Upper lobe of right lung (tissue), 1 donor: ENCODE measurements around the gene ERLIN1. TPM values are rescaled to one million over a fixed set of nuclear protein-coding genes. Genes with fewer than 3 reads are reported as not detected.

Source experiments
- ATAC-seq: fragments of 200-7000 bp; cut with Tn5 transposase; one replicate; pipeline ENCODE4 v1.9.1; 2020; ENCODE audit warnings: mild to moderate bottlenecking, moderate library complexity
- DNase-seq: peaks from one replicate; pipeline ENCODE4 v3.0.0-alpha.2; 2020
- H3K27ac ChIP-seq: fragments of 200-600 bp; one replicate; pipeline ENCODE4 v1.8.0; 2022
- H3K27me3 ChIP-seq: fragments of 200-600 bp; one replicate; pipeline ENCODE4 v1.8.0; 2022; ENCODE audit warnings: mild to moderate bottlenecking
- H3K36me3 ChIP-seq: fragments of 200-600 bp; one replicate; pipeline ENCODE4 v1.8.0; 2022
- H3K4me1 ChIP-seq: fragments of 200-600 bp; one replicate; pipeline ENCODE4 v1.8.0; 2022
- H3K4me3 ChIP-seq: fragments of 200-600 bp; one replicate; pipeline ENCODE4 v1.8.0; 2022; ENCODE audit warnings: mild to moderate bottlenecking
- H3K9me3 ChIP-seq: fragments of 200-600 bp; one replicate; pipeline ENCODE4 v1.8.0; 2022
- CTCF ChIP-seq: fragments of 200-600 bp; IDR thresholded peaks from one replicate; pipeline ENCODE4 v1.8.0; 2022; ENCODE audit warnings: antibody characterized with exemption
- intact Hi-C: fragments of 100-400 bp; cut with DNase I; formaldehyde crosslinking; loops from one replicate; pipeline ENCODE4 v1.11.0; 2022
- total RNA-seq: library from RNA; stranded (reverse); fragmentation: NEBNext Ultra II Directional; extraction: Animal tissue kit (Norgen Biotek cat#: 25700); gene quantifications from one replicate; pipeline ENCODE4 v1.2.1, GENCODE V29; 2021
- donor health status: DM: no; HTN: yes; CAD: no; lungs with severe emphysema.

The ERLIN1 gene
- total RNA-seq, 1 donor from 2014 or later = 24.3 TPM

DNA sequence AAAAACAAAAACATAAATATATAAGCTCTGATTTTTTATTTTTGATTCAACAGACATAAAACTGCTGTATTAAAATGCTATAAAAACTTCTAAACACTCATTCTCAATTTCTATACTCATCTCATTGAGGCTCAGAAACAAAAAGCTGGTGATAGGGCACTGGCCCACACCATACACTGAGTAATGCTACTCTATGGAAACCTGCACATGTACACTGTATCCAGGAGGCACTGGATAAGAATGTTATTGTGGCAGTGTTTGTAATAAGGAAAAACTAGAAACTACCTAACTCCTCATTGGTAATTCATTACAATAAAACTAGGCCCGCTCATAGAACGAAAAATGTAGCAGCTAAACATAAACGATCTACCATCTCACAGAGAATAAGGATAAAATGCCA is 23.1 kb downstream of the ERLIN1 start:
- intact Hi-C loops = no loop called here
- no peak for TF ChIP-seq CTCF

DNA sequence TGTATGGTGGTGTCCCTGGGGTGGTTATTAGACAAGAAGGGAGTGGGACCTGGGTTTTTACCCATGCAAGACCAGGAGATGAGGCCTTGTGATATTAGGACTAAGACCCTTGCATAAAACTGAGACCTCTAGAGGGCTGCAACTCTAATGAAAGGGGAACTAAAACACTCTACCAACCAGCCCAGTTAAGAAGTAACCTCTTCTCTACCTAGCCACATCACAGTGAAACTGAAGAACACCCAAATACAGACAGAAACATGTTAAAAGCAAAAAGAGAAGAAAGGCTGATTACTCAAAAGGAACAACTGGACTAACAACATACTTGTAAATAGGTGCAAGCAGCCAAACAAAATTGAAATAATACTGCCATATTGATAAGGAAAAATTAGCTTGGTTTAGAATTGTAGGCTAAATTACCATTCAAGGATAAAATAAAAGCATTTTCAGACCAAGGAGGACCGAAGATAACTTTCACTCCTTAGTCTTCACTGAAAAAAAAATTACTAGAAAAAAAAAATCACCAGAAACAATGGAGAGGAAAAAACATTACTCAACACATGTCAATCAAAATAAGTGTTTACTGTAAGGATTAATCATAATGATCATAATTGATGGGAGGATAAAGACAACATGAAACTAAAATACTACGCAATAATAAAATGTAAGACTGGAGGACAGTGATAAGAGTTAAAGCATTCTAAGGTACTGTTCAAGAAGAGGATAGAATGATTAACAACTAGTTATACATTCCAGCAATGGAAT is 27.6 kb downstream of the ERLIN1 start:
- intact Hi-C loops = no loop called here
- no peak overlapping the region for H3K4me3 ChIP-seq
- no peak for TF ChIP-seq CTCF
- no peak overlapping the region for H3K27ac ChIP-seq
- no peaks in the 10 kb centered on the region for H3K9me3 ChIP-seq
- H3K27me3 ChIP-seq = no peaks in the 10 kb centered on the region
- H3K4me1 ChIP-seq = no peaks in the 10 kb centered on the region
- DNase-seq (no peak), ATAC-seq (no peak)
- H3K36me3 ChIP-seq = peaks cover 63% of the 10 kb centered on the region

More for the DNA sequence above, 23.1 kb downstream of the ERLIN1 start:
- DNase-seq = no peak
- no peak overlapping the region for H3K4me3 ChIP-seq
- H3K9me3 ChIP-seq = no peaks in the 10 kb centered on the region
- H3K27me3 ChIP-seq = no peaks in the 10 kb centered on the region
- peaks cover 39% of the 10 kb centered on the region for H3K36me3 ChIP-seq
- peaks cover 5% of the 10 kb centered on the region for H3K4me1 ChIP-seq
- H3K27ac ChIP-seq = no peak overlapping the region
- no peak for ATAC-seq

DNA sequence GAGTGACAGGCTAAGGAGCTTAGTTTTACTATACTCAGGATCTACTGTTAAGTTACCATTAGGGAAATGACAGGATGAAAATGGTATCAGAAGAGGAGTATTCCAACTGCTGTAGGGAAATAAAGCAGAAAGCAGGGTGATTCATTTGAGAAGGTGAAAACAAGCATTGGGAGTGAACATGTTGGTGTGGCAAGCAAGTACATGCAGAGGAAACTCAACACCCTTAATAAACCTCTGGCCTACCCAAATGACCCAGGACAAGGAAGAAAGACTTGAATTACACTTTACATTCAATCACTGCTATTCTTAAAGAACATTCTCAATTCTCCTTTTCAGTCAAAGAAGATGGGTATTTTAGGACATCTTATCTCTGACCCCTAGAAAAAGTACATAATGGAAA is 28.7 kb downstream of the ERLIN1 start:
- Histone ChIP-seq H3K9me3 (no peaks in the 10 kb centered on the region), H3K36me3 (peaks cover 63% of the 10 kb centered on the region), H3K4me3 (no peak overlapping the region), H3K4me1 (no peaks in the 10 kb centered on the region), H3K27me3 (no peaks in the 10 kb centered on the region), H3K27ac (no peak overlapping the region)
- DNase-seq (no peak), ATAC-seq (no peak)
- intact Hi-C loops = no loop called here
- no peak for TF ChIP-seq CTCF

DNA sequence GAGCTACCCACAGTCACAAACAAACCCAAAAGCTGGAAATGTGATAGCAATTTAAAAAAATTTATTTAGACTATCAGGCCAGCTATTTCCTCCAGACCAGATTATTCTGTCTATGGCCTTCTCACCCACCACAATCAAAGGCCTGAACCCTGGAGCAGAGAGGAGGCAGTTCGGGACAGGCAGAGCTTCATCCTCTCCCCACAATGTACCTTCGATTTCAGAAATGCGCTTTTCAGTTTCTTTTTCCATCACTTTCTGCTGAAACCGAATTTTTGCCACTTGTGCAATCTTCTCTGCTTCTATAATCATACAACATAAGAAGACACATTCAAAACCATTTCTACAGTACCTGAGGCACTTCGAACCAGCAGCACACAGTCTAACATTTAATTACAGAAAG is 29.9 kb downstream of the ERLIN1 start:
- H3K9me3 ChIP-seq = no peaks in the 10 kb centered on the region
- no peak overlapping the region for H3K4me3 ChIP-seq
- H3K36me3 ChIP-seq = peaks cover 63% of the 10 kb centered on the region
- no peak for TF ChIP-seq CTCF
- no peaks in the 10 kb centered on the region for H3K27me3 ChIP-seq
- H3K27ac ChIP-seq = no peak overlapping the region
- intact Hi-C loops = no loop called here
- ATAC-seq (no peak), DNase-seq (no peak)
- H3K4me1 ChIP-seq = no peaks in the 10 kb centered on the region

DNA sequence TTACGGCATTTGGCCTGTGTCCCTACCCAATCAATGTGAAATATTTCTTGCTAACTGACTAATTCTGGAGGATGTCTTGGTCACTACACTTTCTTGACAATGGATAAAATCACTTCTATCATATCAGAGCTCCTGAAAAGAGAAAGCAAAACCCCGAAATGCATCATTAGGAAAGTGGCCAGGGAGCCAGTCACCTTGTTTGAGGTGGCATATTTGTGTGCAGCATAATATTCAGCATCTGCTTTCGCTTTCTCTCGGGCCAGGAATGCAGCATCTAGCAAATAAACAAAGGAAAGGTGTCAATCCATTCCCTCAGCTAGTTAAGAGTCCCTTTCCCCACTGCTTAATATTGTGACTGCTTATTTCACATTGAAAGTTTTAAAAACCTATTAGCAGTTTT is 31.2 kb downstream of the ERLIN1 start:
- Histone ChIP-seq H3K9me3 (no peaks in the 10 kb centered on the region), H3K27ac (no peak overlapping the region), H3K27me3 (no peaks in the 10 kb centered on the region), H3K36me3 (peaks cover 71% of the 10 kb centered on the region), H3K4me1 (no peaks in the 10 kb centered on the region), H3K4me3 (no peak overlapping the region)
- TF ChIP-seq CTCF = no peak
- DNase-seq (no peak), ATAC-seq (no peak)
- intact Hi-C loops = no loop called here
